ENCODE measurements around the gene NRG2.

Gene NRG2

GRCh38 chr5:139912804-139913203 is 130.3 kb downstream of the NRG2 start:
- Histone ChIP-seq H3K4me3 (replicated peaks; ENCODE audit: insufficient read depth, low read length) (no peak overlapping the region), H3K27ac (replicated peaks) (no peak overlapping the region), H3K27me3 (ENCODE audit: insufficient read depth, poor library complexity, severe bottlenecking) (no peaks in the 10 kb centered on the region)
- TF ChIP-seq REST (IDR thresholded peaks at IDR 0.05; ENCODE audit: insufficient replicate concordance, low read depth) (no peak), GABPA (IDR thresholded peaks at IDR 0.05; ENCODE audit: low read depth) (no peak), SPI1 (IDR thresholded peaks at IDR 0.05; ENCODE audit: borderline replicate concordance, low read depth) (no peak), CTCF (IDR thresholded peaks at IDR 0.05; ENCODE audit: insufficient read depth, low read length) (no peak), POLR2AphosphoS5 (IDR thresholded peaks at IDR 0.05; ENCODE audit: low read depth) (no peak)
- no peak for DNase-seq (ENCODE audit: low read depth in 1 of 2, low spot score in 1 of 2)

GRCh38 chr5:139912158-139912557 is 130.9 kb downstream of the NRG2 start:
- TF ChIP-seq GABPA (IDR thresholded peaks at IDR 0.05; ENCODE audit: low read depth): no peak
- TF ChIP-seq POLR2AphosphoS5 (IDR thresholded peaks at IDR 0.05; ENCODE audit: low read depth): no peak
- no peak for TF ChIP-seq REST (IDR thresholded peaks at IDR 0.05; ENCODE audit: insufficient replicate concordance, low read depth)
- TF ChIP-seq SPI1 (IDR thresholded peaks at IDR 0.05; ENCODE audit: borderline replicate concordance, low read depth): no peak
- no peak for TF ChIP-seq CTCF (IDR thresholded peaks at IDR 0.05; ENCODE audit: insufficient read depth, low read length)
- H3K27me3 ChIP-seq (ENCODE audit: insufficient read depth, poor library complexity, severe bottlenecking): no peaks in the 10 kb centered on the region
- DNase-seq (ENCODE audit: low read depth in 1 of 2, low spot score in 1 of 2): no peak
- no peak overlapping the region for H3K4me3 ChIP-seq (replicated peaks; ENCODE audit: insufficient read depth, low read length)
- no peak overlapping the region for H3K27ac ChIP-seq (replicated peaks)

GRCh38 chr5:139911425-139912120 is 131.5 kb downstream of the NRG2 start:
- no peak overlapping the region for H3K4me3 ChIP-seq (replicated peaks; ENCODE audit: insufficient read depth, low read length)
- TF ChIP-seq GABPA (IDR thresholded peaks at IDR 0.05; ENCODE audit: low read depth) (no peak), REST (IDR thresholded peaks at IDR 0.05; ENCODE audit: insufficient replicate concordance, low read depth) (no peak), SPI1 (IDR thresholded peaks at IDR 0.05; ENCODE audit: borderline replicate concordance, low read depth) (no peak), CTCF (IDR thresholded peaks at IDR 0.05; ENCODE audit: insufficient read depth, low read length) (no peak), POLR2AphosphoS5 (IDR thresholded peaks at IDR 0.05; ENCODE audit: low read depth) (no peak)
- no peak for DNase-seq (ENCODE audit: low read depth in 1 of 2, low spot score in 1 of 2)
- no peaks in the 10 kb centered on the region for H3K27me3 ChIP-seq (ENCODE audit: insufficient read depth, poor library complexity, severe bottlenecking)
- H3K27ac ChIP-seq (replicated peaks): no peak overlapping the region

Data from HL-60 (cell line).